Liver (tissue), 9 donors: ENCODE results near the gene ACVR1. TPM values are rescaled to one million over a fixed set of nuclear protein-coding genes. Genes with fewer than 3 reads are reported as not detected.

Source experiments
- DNase-seq: peaks from one replicate; pipeline ENCODE4 v3.0.0-alpha.2; 2017; ENCODE audit warnings: low spot score
- H3K27ac ChIP-seq, 2 donors: one replicate each; pipeline ENCODE4 v1.7.0; 2013; ENCODE audit warnings: inconsistent platforms in 2 of 2, low read length in 2 of 2, control low read depth in 1 of 2, low read depth in 1 of 2, mild to moderate bottlenecking in 1 of 2
- H3K27me3 ChIP-seq, 4 donors: one replicate each; pipeline versions ENCODE4 v1.6.1 to v1.7.0; 2013; ENCODE audit warnings: low read length in 3 of 4, inconsistent platforms in 1 of 4, mild to moderate bottlenecking in 1 of 4, moderate library complexity in 1 of 4; ENCODE audit not compliant: control insufficient read depth in 4 of 4, insufficient read depth in 4 of 4
- H3K36me3 ChIP-seq, 4 donors: one replicate each; pipeline versions ENCODE4 v1.6.1 to v1.7.0; 2013; ENCODE audit warnings: low read length in 3 of 4, mild to moderate bottlenecking in 3 of 4, low read depth in 1 of 4, moderate library complexity in 1 of 4; ENCODE audit not compliant: control insufficient read depth in 4 of 4, insufficient read depth in 3 of 4
- H3K4me1 ChIP-seq, 4 donors: one replicate each; pipeline versions ENCODE4 v1.6.1 to v1.7.0; 2013; ENCODE audit warnings: low read length in 3 of 4, mild to moderate bottlenecking in 3 of 4, moderate library complexity in 1 of 4; ENCODE audit not compliant: control insufficient read depth in 4 of 4, insufficient read depth in 4 of 4
- H3K4me3 ChIP-seq, 3 donors: one replicate each; pipeline versions ENCODE4 v1.6.1 to v1.7.0; 2013; ENCODE audit warnings: low read length in 3 of 3, control low read depth in 1 of 3, low read depth in 1 of 3, mild to moderate bottlenecking in 1 of 3
- H3K9ac ChIP-seq, 2 donors: one replicate each; pipeline ENCODE4 v1.7.0; 2013; ENCODE audit warnings: low read length in 2 of 2, mild to moderate bottlenecking in 2 of 2, moderate library complexity in 2 of 2, control low read depth in 1 of 2, low read depth in 1 of 2
- H3K9me3 ChIP-seq, 4 donors: one replicate each; pipeline versions ENCODE4 v1.6.1 to v1.7.0; 2013; ENCODE audit warnings: low read length in 3 of 4; ENCODE audit not compliant: control insufficient read depth in 4 of 4
- CTCF ChIP-seq: fragments of 150-350 bp; IDR thresholded peaks from 2 replicates; pipeline ENCODE4 v1.5.1; 2017; ENCODE audit warnings: improper control_type of control experiment, low read depth, low read length; ENCODE audit not compliant: missing input control
- EGR1 ChIP-seq, 2 donors: IDR thresholded peaks; 2 replicates each; pipeline ENCODE4 v1.6.1; 2016 to 2018; ENCODE audit warnings: antibody characterized with exemption in 2 of 2, low read depth in 2 of 2
- FOXA1 ChIP-seq: IDR thresholded peaks from 2 replicates; pipeline ENCODE4 v1.6.1; 2016; ENCODE audit warnings: antibody characterized with exemption
- GABPA ChIP-seq, 2 donors: IDR thresholded peaks in 1 of 2; conservative IDR thresholded peaks in 1 of 2; 2 replicates each; pipeline ENCODE4 v1.6.1; 2016; ENCODE audit warnings: antibody characterized with exemption in 2 of 2, mild to moderate bottlenecking in 1 of 2, moderate library complexity in 1 of 2
- HNF4A ChIP-seq, 2 donors: conservative IDR thresholded peaks; 2 replicates each; pipeline ENCODE4 v1.6.1; 2016; ENCODE audit warnings: antibody characterized with exemption in 2 of 2, mild to moderate bottlenecking in 2 of 2
- NR2F2 ChIP-seq: IDR thresholded peaks from 2 replicates; pipeline ENCODE4 v1.6.1; 2016; ENCODE audit warnings: antibody characterized with exemption
- RAD21 ChIP-seq, 2 donors: IDR thresholded peaks; 2 replicates each; pipeline ENCODE4 v1.6.1; 2016; ENCODE audit warnings: antibody characterized with exemption in 2 of 2, mild to moderate bottlenecking in 2 of 2
- REST ChIP-seq: IDR thresholded peaks from 2 replicates; pipeline ENCODE4 v1.6.1; 2016; ENCODE audit warnings: antibody characterized with exemption, mild to moderate bottlenecking
- RXRA ChIP-seq, 2 donors: IDR thresholded peaks; 2 replicates each; pipeline ENCODE4 v1.6.1; 2017 to 2018; ENCODE audit warnings: antibody characterized with exemption in 2 of 2, mild to moderate bottlenecking in 1 of 2
- SP1 ChIP-seq: IDR thresholded peaks from 2 replicates; pipeline ENCODE4 v1.6.1; 2018; ENCODE audit warnings: antibody characterized with exemption, mild to moderate bottlenecking
- TAF1 ChIP-seq: conservative IDR thresholded peaks from 2 replicates; pipeline ENCODE4 v1.6.1; 2016; ENCODE audit warnings: antibody characterized with exemption, mild to moderate bottlenecking
- YY1 ChIP-seq: IDR thresholded peaks from 2 replicates; pipeline ENCODE4 v1.6.1; 2016; ENCODE audit warnings: antibody characterized with exemption, mild to moderate bottlenecking
- ZBTB33 ChIP-seq: IDR thresholded peaks from 2 replicates; pipeline ENCODE4 v1.6.1; 2016; ENCODE audit warnings: antibody characterized with exemption
- WGBS: extraction: QIAGEN DNeasy Blood & Tissue Kit; methylation state at CpG from one replicate; pipeline ENCODE4 v1.1.7; 2013; 5-methylcytosine and 5-hydroxymethylcytosine counted together
- polyA plus RNA-seq, 2 donors: library from polyadenylated mRNA; stranded (reverse) in 1 of 2; unstranded in 1 of 2; fragments of 200-250 nt in 1 of 2; fragments of >200 nt in 1 of 2; fragmentation: Nextera tagmentation in 1 of 2; extraction: Ambion mirVana in 1 of 2; gene quantifications; one replicate each; pipeline versions ENCODE4 v1.2.1 to v1.2.3, GENCODE V29; 2013 to 2015
- total RNA-seq, 2 donors: library from RNA; depleted of rRNA; stranded (reverse); fragments of >200 nt; gene quantifications; one replicate each; pipeline ENCODE4 v1.2.3, GENCODE V29; 2014
- donor health status: healthy.
- donor health status: healthy.
- donor health status: healthy.
- donor health status: healthy.
- donor health status: healthy.

Gene ACVR1
- total and polyA plus RNA-seq, 4 donors: 6.2 to 20.4 (median 8.5) TPM

GRCh38 chr2:157920736-157921135, 44.6 kb upstream of the ACVR1 start (continued):
- TF ChIP-seq HNF4A (conservative IDR thresholded peaks at IDR 0.05) (no peak), GABPA (IDR thresholded peaks at IDR 0.05 in 1 of 2, conservative IDR thresholded peaks at IDR 0.05 in 1 of 2) (no peak), NR2F2 (no peak), ZBTB33 (no peak), EGR1 (IDR thresholded peaks at IDR 0.05; ENCODE audit: low read depth in 2 of 2) (no peak), RXRA (IDR thresholded peaks at IDR 0.05) (no peak), FOXA1 (no peak), TAF1 (no peak)

GRCh38 chr2:157919181-157919580, 43.1 kb upstream of the ACVR1 start:
- TF ChIP-seq HNF4A (conservative IDR thresholded peaks at IDR 0.05) (no peak), ZBTB33 (no peak), SP1 (no peak), YY1 (no peak), RXRA (IDR thresholded peaks at IDR 0.05) (no peak), RAD21 (IDR thresholded peaks at IDR 0.05) (no peak), CTCF (no peak), REST (no peak)
- Histone ChIP-seq H3K9me3 (no peaks in the 10 kb centered on the region), H3K36me3 (no peaks in the 10 kb centered on the region), H3K27me3 (no peaks in the 10 kb centered on the region), H3K27ac (no peak overlapping the region), H3K4me1 (no peaks in the 10 kb centered on the region), H3K4me3 (no peak overlapping the region), H3K9ac (no peak overlapping the region)
- 76% methylated on average over 6 of the region's 6 CpGs for WGBS
- no peak for DNase-seq
